Spleen (tissue), 11 donors: ENCODE results near the gene NPNT. TPM values are rescaled to one million over a fixed set of nuclear protein-coding genes. Genes with fewer than 3 reads are reported as not detected.

Experiments used
- DNase-seq: peaks from one replicate; pipeline ENCODE4 v3.0.0-alpha.2; 2020
- H3K27ac ChIP-seq, 8 donors: fragments of 200-600 bp; sonication (generic) in 7 of 8; 1 replicate in 4 of 8; 2 replicates in 4 of 8; pipeline versions ENCODE4 v1.5.0 to v1.8.0; 2016 to 2021; ENCODE audit warnings: inconsistent platforms in 4 of 8, mild to moderate bottlenecking in 4 of 8, moderate library complexity in 1 of 8
- H3K27me3 ChIP-seq, 7 donors: fragments of 200-600 bp; sonication (generic) in 6 of 7; replicated peaks in 1 of 7; 1 replicate in 4 of 7; 2 replicates in 3 of 7; pipeline versions ENCODE4 v1.5.0 to v1.8.0; 2016 to 2021; ENCODE audit warnings: inconsistent platforms in 3 of 7, mild to moderate bottlenecking in 1 of 7
- H3K36me3 ChIP-seq, 6 donors: fragments of 200-600 bp; sonication (generic) in 5 of 6; 1 replicate in 4 of 6; 2 replicates in 2 of 6; pipeline versions ENCODE4 v1.5.0 to v1.8.0; 2016 to 2021; ENCODE audit warnings: inconsistent platforms in 2 of 6
- H3K4me1 ChIP-seq, 6 donors: fragments of 200-600 bp; sonication (generic) in 5 of 6; 1 replicate in 3 of 6; 2 replicates in 3 of 6; pipeline versions ENCODE4 v1.5.0 to v1.8.0; 2016 to 2021; ENCODE audit warnings: inconsistent platforms in 3 of 6
- H3K4me3 ChIP-seq, 8 donors: fragments of 200-600 bp; sonication (generic) in 7 of 8; 1 replicate in 4 of 8; 2 replicates in 4 of 8; pipeline versions ENCODE4 v1.5.0 to v1.8.0; 2016 to 2021; ENCODE audit warnings: inconsistent platforms in 4 of 8, mild to moderate bottlenecking in 4 of 8, moderate library complexity in 2 of 8
- H3K9me3 ChIP-seq, 8 donors: fragments of 200-600 bp; sonication (generic) in 7 of 8; 1 replicate in 4 of 8; 2 replicates in 4 of 8; pipeline versions ENCODE4 v1.5.0 to v1.8.0; 2016 to 2021; ENCODE audit warnings: inconsistent platforms in 4 of 8
- CTCF ChIP-seq, 11 experiments: fragments of 200-600 bp in 7 of 11; fragments of 450-650 bp in 4 of 11; sonication (generic) in 4 of 11; IDR thresholded peaks in 8 of 11; conservative IDR thresholded peaks in 3 of 11; 1 replicate in 7 of 11; 2 replicates in 4 of 11; pipeline versions ENCODE4 v1.4.0 to v1.8.0; 2016 to 2021; ENCODE audit warnings: antibody characterized with exemption in 11 of 11, inconsistent platforms in 4 of 11, mild to moderate bottlenecking in 1 of 11
- POLR2A ChIP-seq, 3 donors: fragments of 450-650 bp; IDR thresholded peaks; one replicate each; pipeline ENCODE4 v1.5.1; 2017; ENCODE audit warnings: antibody characterized with exemption in 3 of 3, mild to moderate bottlenecking in 1 of 3
- POLR2AphosphoS5 ChIP-seq, 3 donors: sonication (generic); formaldehyde crosslinking; IDR thresholded peaks; one replicate each; pipeline ENCODE4 v1.5.1; 2017; ENCODE audit warnings: antibody characterized with exemption in 3 of 3
- WGBS, 5 donors: extraction: QIAGEN DNeasy Blood & Tissue Kit in 3 of 5; methylation state at CpG; one replicate each; pipeline versions ENCODE4 v1.1.5 to v1.1.7; 2013 to 2018; 5-methylcytosine and 5-hydroxymethylcytosine counted together
- intact Hi-C: fragments of 100-400 bp; cut with DNase I; formaldehyde crosslinking; loops from one replicate; pipeline ENCODE4 v1.15.0; 2023; ENCODE audit warnings: low total_unique reads
- polyA plus RNA-seq, 3 donors: library from polyadenylated mRNA; stranded (reverse); fragments of 200-250 nt; gene quantifications; one replicate each; pipeline ENCODE4 v1.2.1, GENCODE V29; 2013
- total RNA-seq, 7 donors: library from RNA; depleted of rRNA in 3 of 7; stranded (reverse); fragments of >200 nt in 3 of 7; fragmentation: NEBNext Ultra II Directional in 4 of 7; extraction: Animal tissue kit (Norgen Biotek cat#: 25700) in 4 of 7; gene quantifications; one replicate each; pipeline versions ENCODE4 v1.1.0 to v1.2.1, GENCODE V29; 2016 to 2021
- donor health status: healthy with polysubstance abuse.
- donor health status: DM: no; HTN: no; CAD: no; lungs with moderate emphysema.
- donor health status: DM: no; HTN: no; CAD: no.
- donor health status: Bipolar disorder and iron deficiency.
- donor health status: healthy.
- donor health status: DM: no; HTN: no; CAD: no.
- donor health status: DM: yes; HTN: yes; CAD: no.

NPNT gene
- total and polyA plus RNA-seq, 10 donors = 3.6 to 40.1 (median 14.0) TPM

- peaks cover 0 to 17% (median 0%) of the 10 kb centered on the region in 8 donors for H3K9me3 ChIP-seq
- no peaks in the 10 kb centered on the region for H3K4me1 ChIP-seq
- WGBS, 5 donors = 85 to 94% (median 88%) methylated on average over 3 of the region's 3 CpGs
- H3K27ac ChIP-seq = no peak overlapping the region
- no peak for TF ChIP-seq POLR2A (IDR thresholded peaks at IDR 0.05)
- no peaks in the 10 kb centered on the region for H3K36me3 ChIP-seq
- H3K4me3 ChIP-seq = no peak overlapping the region
- intact Hi-C loops = no loop called here
- no peaks in the 10 kb centered on the region for H3K27me3 ChIP-seq
- no peak for DNase-seq
Measured at GRCh38 chr4:105979506-105979905, 84.2 kb downstream of the NPNT start.

GRCh38 chr4:105988671-105989070, 93.4 kb downstream of the NPNT start:
- TF ChIP-seq POLR2AphosphoS5 (IDR thresholded peaks at IDR 0.05) = no peak
- no peak for TF ChIP-seq CTCF (IDR thresholded peaks at IDR 0.05 in 8 of 11, conservative IDR thresholded peaks at IDR 0.05 in 3 of 11)
- no peak for TF ChIP-seq POLR2A (IDR thresholded peaks at IDR 0.05)
- Histone ChIP-seq H3K27me3 (no peaks in the 10 kb centered on the region), H3K36me3 (no peaks in the 10 kb centered on the region), H3K4me1 (peaks cover 0 to 15% (median 0%) of the 10 kb centered on the region in 6 donors), H3K4me3 (no peak overlapping the region), H3K27ac (no peak overlapping the region), H3K9me3 (peaks cover 0 to 16% (median 2%) of the 10 kb centered on the region in 8 donors)
- intact Hi-C loops = no loop called here
- DNase-seq = no peak
- WGBS, 5 donors = 47 to 70% (median 64%) methylated on average over 2 of the region's 2 CpGs

- Histone ChIP-seq H3K36me3 (no peaks in the 10 kb centered on the region), H3K27ac (peak overlapping the region in 7 of 8 donors; percentile 2 to 65 (median 51)), H3K27me3 (no peaks in the 10 kb centered on the region), H3K4me1 (peaks cover 0 to 15% (median 0%) of the 10 kb centered on the region in 6 donors), H3K9me3 (peaks cover 0 to 8% (median 1%) of the 10 kb centered on the region in 8 donors), H3K4me3 (no peak overlapping the region)
- WGBS, 5 donors = 60 to 85% (median 67%) methylated on average over 2 of the region's 2 CpGs
- TF ChIP-seq POLR2AphosphoS5 (IDR thresholded peaks at IDR 0.05) = peak in 1 of 3 donors; percentile 21
- no peak for TF ChIP-seq POLR2A (IDR thresholded peaks at IDR 0.05)
- no peak for TF ChIP-seq CTCF (IDR thresholded peaks at IDR 0.05 in 8 of 11, conservative IDR thresholded peaks at IDR 0.05 in 3 of 11)
- no peak for DNase-seq
- intact Hi-C loops = no loop called here
Measured at GRCh38 chr4:105989485-105990242, 94.4 kb downstream of the NPNT start.

GRCh38 chr4:105990933-105991332, 95.7 kb downstream of the NPNT start:
- Histone ChIP-seq H3K27me3 (no peaks in the 10 kb centered on the region), H3K4me3 (no peak overlapping the region), H3K9me3 (peaks cover 0 to 4% (median 0%) of the 10 kb centered on the region in 8 donors), H3K4me1 (peaks cover 0 to 15% (median 0%) of the 10 kb centered on the region in 6 donors), H3K27ac (peak overlapping the region in 5 of 8 donors; percentile 46 to 65 (median 51)), H3K36me3 (no peaks in the 10 kb centered on the region)
- 47 to 72% (median 67%) methylated on average over 3 of the region's 3 CpGs for WGBS, 5 donors
- peak in 2 of 3 donors; percentile 60 to 68 for TF ChIP-seq POLR2AphosphoS5 (IDR thresholded peaks at IDR 0.05)
- no peak for TF ChIP-seq POLR2A (IDR thresholded peaks at IDR 0.05)
- DNase-seq = peak; percentile 85
- intact Hi-C loops = no loop called here

GRCh38 chr4:105991726-105992125, 96.5 kb downstream of the NPNT start:
- WGBS, 5 donors = 89 to 93% (median 91%) methylated on average over 8 of the region's 8 CpGs
- Histone ChIP-seq H3K9me3 (peaks cover 0 to 4% (median 0%) of the 10 kb centered on the region in 8 donors), H3K27me3 (no peaks in the 10 kb centered on the region), H3K4me3 (no peak overlapping the region), H3K4me1 (peaks cover 0 to 15% (median 0%) of the 10 kb centered on the region in 6 donors), H3K36me3 (no peaks in the 10 kb centered on the region), H3K27ac (peak overlapping the region in 1 of 8 donors; percentile 43)
- TF ChIP-seq CTCF (IDR thresholded peaks at IDR 0.05 in 8 of 11, conservative IDR thresholded peaks at IDR 0.05 in 3 of 11) (no peak), POLR2AphosphoS5 (IDR thresholded peaks at IDR 0.05) (no peak), POLR2A (IDR thresholded peaks at IDR 0.05) (no peak)
- DNase-seq = no peak
- intact Hi-C loops = no loop called here
